ENCODE measurements around the gene SLC7A6OS. TPM values are rescaled to one million over a fixed set of nuclear protein-coding genes. Genes with fewer than 3 reads are reported as not detected.

SLC7A6OS gene
- total and polyA plus RNA-seq, 2 experiments from 2014 or later, result 8.5 to 15.8 TPM

GRCh38 chr16:68264128-68265077 lies 46.3 kb downstream of the SLC7A6OS start, which contains the start of gene SLC7A6:
SLC7A6 (plus strand) TSS chr16:68264526; CDS start chr16:68274727, 10,201 bp downstream.
- 0 out of 2 replicates have a peak, but pooled peaks cover 11% of the 10 kb centered on the region for H3K36me3 ChIP-seq (ENCODE audit: low read depth)
- H3F3A ChIP-seq (ENCODE audit: insufficient read depth), result peaks cover 27% of the 10 kb centered on the region
- peak within 1 kb of the TSS; percentile 95 for H3K9ac ChIP-seq
- peaks cover 48% of the 10 kb centered on the region for H3K79me2 ChIP-seq (ENCODE audit: insufficient read depth)
- H3K27me3 ChIP-seq (replicated peaks; ENCODE audit: insufficient read depth), result no peaks in the 10 kb centered on the region
- peak within 1 kb of the TSS; percentile 75 for H2AFZ ChIP-seq
- H3K4me1 ChIP-seq (ENCODE audit: insufficient read depth), result peaks cover 26% of the 10 kb centered on the region
- peak within 1 kb of the TSS; percentile 79 for H3K4me3 ChIP-seq
- 1% methylated on average over 69 to 86 of the region's 123 CpGs for WGBS, 2 experiments (ENCODE audit: low coverage in 1 of 2, low lambda C conversion rate in 2 of 2, missing lambda C conversion rate in 2 of 2)
- no peaks in the 10 kb centered on the region for H3K9me3 ChIP-seq (ENCODE audit: low read depth)
- peak; percentile 93 for DNase-seq
- H4K20me1 ChIP-seq (ENCODE audit: insufficient read depth), result peaks cover 12% of the 10 kb centered on the region; the same call in 1 of the 2 replicates
- peak within 1 kb of the TSS; percentile 90 for H3K4me2 ChIP-seq (ENCODE audit: unreplicated experiment)
- peak within 1 kb of the TSS; percentile 93 for H3K27ac ChIP-seq
- no peaks in the 10 kb centered on the region for H3K9me2 ChIP-seq (ENCODE audit: insufficient read depth)
- in situ Hi-C loops (cut with MboI), result no loop called here
- TF ChIP-seq EZH2 (IDR thresholded peaks at IDR 0.05; ENCODE audit: insufficient read depth, poor library complexity, severe bottlenecking) (no peak), EZH2phosphoT487 (IDR thresholded peaks at IDR 0.05; ENCODE audit: insufficient read depth, low read depth) (no peak)

DNA sequence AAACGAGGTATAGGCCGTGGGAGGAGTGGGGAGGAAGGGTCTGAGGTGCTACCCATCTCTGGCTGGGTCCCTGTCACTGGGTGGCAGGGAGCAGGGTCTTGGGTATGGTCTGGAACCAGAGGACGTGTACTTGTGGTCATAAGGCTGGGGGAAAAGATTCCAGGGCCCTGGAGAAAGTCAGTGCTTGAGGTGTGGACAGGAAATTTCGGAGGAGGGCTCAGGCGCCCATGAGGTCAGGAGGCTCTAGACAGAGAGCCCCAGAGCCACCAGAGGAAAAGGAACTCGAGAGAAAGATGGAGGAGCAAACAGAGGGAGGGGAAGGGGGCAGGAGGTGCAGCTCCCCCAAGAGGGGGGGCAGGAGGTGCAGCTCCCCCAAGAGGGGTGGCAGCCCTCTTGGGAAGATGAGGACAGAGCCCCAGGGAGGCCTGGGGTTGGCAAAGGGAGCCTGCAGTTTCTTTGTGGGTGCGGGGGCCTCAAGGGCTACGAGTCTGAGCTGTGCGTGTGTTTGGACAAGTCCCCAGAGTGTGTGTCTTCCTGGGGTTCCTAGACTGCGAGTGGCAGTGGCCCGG lies 47.1 kb downstream of the SLC7A6OS start:
- TF ChIP-seq EZH2phosphoT487 (IDR thresholded peaks at IDR 0.05; ENCODE audit: insufficient read depth, low read depth) (no peak), EZH2 (IDR thresholded peaks at IDR 0.05; ENCODE audit: insufficient read depth, poor library complexity, severe bottlenecking) (no peak)
- peak overlapping the region; percentile 79 for H3K4me3 ChIP-seq
- in situ Hi-C loops (cut with MboI), result no loop called here
- peak overlapping the region; percentile 75 for H2AFZ ChIP-seq
- no peak for DNase-seq
- peaks cover 40% of the 10 kb centered on the region for H3K79me2 ChIP-seq (ENCODE audit: insufficient read depth)
- H3K4me1 ChIP-seq (ENCODE audit: insufficient read depth), result peaks cover 27% of the 10 kb centered on the region
- 0 out of 2 replicates have a peak, but pooled peaks cover 6% of the 10 kb centered on the region for H3K36me3 ChIP-seq (ENCODE audit: low read depth)
- peaks cover 8% of the 10 kb centered on the region; the same call in 1 of the 2 replicates for H4K20me1 ChIP-seq (ENCODE audit: insufficient read depth)
- no peaks in the 10 kb centered on the region for H3K27me3 ChIP-seq (replicated peaks; ENCODE audit: insufficient read depth)
- no peaks in the 10 kb centered on the region for H3K9me2 ChIP-seq (ENCODE audit: insufficient read depth)
- H3F3A ChIP-seq (ENCODE audit: insufficient read depth), result peaks cover 25% of the 10 kb centered on the region
- H3K9ac ChIP-seq, result peak overlapping the region; percentile 95
- peak overlapping the region; percentile 93 for H3K27ac ChIP-seq
- 35 to 43% methylated on average over 9 to 11 of the region's 11 CpGs for WGBS, 2 experiments (ENCODE audit: low coverage in 1 of 2, low lambda C conversion rate in 2 of 2, missing lambda C conversion rate in 2 of 2)
- H3K4me2 ChIP-seq (ENCODE audit: unreplicated experiment), result peak overlapping the region; percentile 90
- H3K9me3 ChIP-seq (ENCODE audit: low read depth), result no peaks in the 10 kb centered on the region

DNA sequence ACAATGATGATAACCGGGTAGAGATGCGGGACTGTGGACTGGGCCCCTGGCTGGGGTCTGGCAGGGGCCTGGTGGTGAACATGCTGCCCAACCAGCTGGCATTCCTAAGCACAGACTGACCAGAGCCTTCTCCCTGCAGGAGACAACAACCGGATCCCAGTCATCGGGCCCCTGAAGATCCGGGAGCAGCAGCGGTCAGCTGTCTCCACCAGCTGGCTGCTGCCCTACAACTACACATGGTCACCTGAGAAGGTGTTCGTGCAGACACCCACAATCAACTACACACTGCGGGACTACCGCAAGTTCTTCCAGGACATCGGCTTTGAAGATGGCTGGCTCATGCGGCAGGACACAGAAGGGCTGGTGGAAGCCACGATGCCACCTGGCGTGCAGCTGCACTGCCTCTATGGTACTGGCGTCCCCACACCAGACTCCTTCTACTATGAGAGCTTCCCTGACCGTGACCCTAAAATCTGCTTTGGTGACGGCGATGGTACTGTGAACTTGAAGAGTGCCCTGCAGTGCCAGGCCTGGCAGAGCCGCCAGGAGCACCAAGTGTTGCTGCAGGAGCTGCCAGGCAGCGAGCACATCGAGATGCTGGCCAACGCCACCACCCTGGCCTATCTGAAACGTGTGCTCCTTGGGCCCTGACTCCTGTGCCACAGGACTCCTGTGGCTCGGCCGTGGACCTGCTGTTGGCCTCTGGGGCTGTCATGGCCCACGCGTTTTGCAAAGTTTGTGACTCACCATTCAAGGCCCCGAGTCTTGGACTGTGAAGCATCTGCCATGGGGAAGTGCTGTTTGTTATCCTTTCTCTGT lies 51.5 kb downstream of the SLC7A6OS start:
- peak; percentile 60 for DNase-seq
- WGBS, 2 experiments (ENCODE audit: low coverage in 1 of 2, low lambda C conversion rate in 2 of 2, missing lambda C conversion rate in 2 of 2), result 81 to 85% methylated on average over 27 of the region's 27 CpGs

More for the DNA sequence above, 51.5 kb downstream of the SLC7A6OS start:
- no peak for TF ChIP-seq EZH2 (IDR thresholded peaks at IDR 0.05; ENCODE audit: insufficient read depth, poor library complexity, severe bottlenecking)
- no peak for TF ChIP-seq EZH2phosphoT487 (IDR thresholded peaks at IDR 0.05; ENCODE audit: insufficient read depth, low read depth)
- Histone ChIP-seq H3K4me2 (ENCODE audit: unreplicated experiment) (no peak overlapping the region), H3K4me1 (ENCODE audit: insufficient read depth) (peaks cover 13% of the 10 kb centered on the region), H3K36me3 (ENCODE audit: low read depth) (peaks cover 4% of the 10 kb centered on the region; the same call in 1 of the 2 replicates), H3K27ac (peak overlapping the region; percentile 75; the same call in 1 of the 2 replicates), H3K27me3 (replicated peaks; ENCODE audit: insufficient read depth) (no peaks in the 10 kb centered on the region), H3K9me3 (ENCODE audit: low read depth) (no peaks in the 10 kb centered on the region), H3K79me2 (ENCODE audit: insufficient read depth) (peaks cover 7% of the 10 kb centered on the region; the same call in 1 of the 2 replicates), H4K20me1 (ENCODE audit: insufficient read depth) (no peaks in the 10 kb centered on the region), H3K4me3 (no peak overlapping the region), H3K9ac (no peak overlapping the region), H2AFZ (no peak overlapping the region), H3K9me2 (ENCODE audit: insufficient read depth) (no peaks in the 10 kb centered on the region), H3F3A (ENCODE audit: insufficient read depth) (peaks cover 24% of the 10 kb centered on the region)
- in situ Hi-C loops (cut with MboI), result no loop called here
